HepG2 (cell line): ENCODE results near the gene SIK2. TPM values are rescaled to one million over a fixed set of nuclear protein-coding genes. Genes with fewer than 3 reads are reported as not detected.

ENCODE experiments used
- BCL3 ChIP-seq: sonication (generic); formaldehyde crosslinking; IDR thresholded peaks from 2 replicates; pipeline ENCODE4 v1.5.1; 2020; ENCODE audit warnings: mild to moderate bottlenecking, missing genetic modification reagents, moderate library complexity
- GATAD1 ChIP-seq: IDR thresholded peaks from 2 replicates; pipeline ENCODE4 v1.6.1; 2016; ENCODE audit warnings: missing genetic modification reagents, missing compliant biosample characterization
- HDAC1 ChIP-seq: sonication (generic); formaldehyde crosslinking; IDR thresholded peaks from 2 replicates; pipeline ENCODE4 v1.5.1; 2020; ENCODE audit warnings: mild to moderate bottlenecking, missing genetic modification reagents
- HOMEZ ChIP-seq: IDR thresholded peaks from 2 replicates; pipeline ENCODE4 v1.6.1; 2016; ENCODE audit warnings: low read depth
- NCOR1 ChIP-seq: fragments of 200-600 bp; sonication (generic); IDR thresholded peaks from 2 replicates; pipeline ENCODE4 v1.7.0; 2017; ENCODE audit warnings: antibody characterized with exemption, low read length, borderline replicate concordance
- NKX3-1 ChIP-seq: sonication (generic); formaldehyde crosslinking; IDR thresholded peaks from 2 replicates; pipeline ENCODE4 v1.5.0; 2020; ENCODE audit warnings: missing genetic modification reagents
- PHF8 ChIP-seq: sonication (generic); formaldehyde crosslinking; IDR thresholded peaks from 2 replicates; pipeline ENCODE4 v1.5.0; 2020; ENCODE audit warnings: missing genetic modification reagents
- ZFP91 ChIP-seq: sonication (generic); formaldehyde crosslinking; IDR thresholded peaks from 2 replicates; pipeline ENCODE4 v1.9.0; 2022; ENCODE audit warnings: missing genetic modification reagents, mild to moderate bottlenecking, borderline replicate concordance
- ZNF318 ChIP-seq: sonication (generic); formaldehyde crosslinking; IDR thresholded peaks from 2 replicates; pipeline ENCODE4 v1.4.0; 2020; ENCODE audit warnings: mild to moderate bottlenecking, missing genetic modification reagents
- ZNF33B ChIP-seq: sonication (generic); formaldehyde crosslinking; IDR thresholded peaks from 2 replicates; pipeline ENCODE4 v1.5.1; 2020; ENCODE audit warnings: mild to moderate bottlenecking, missing genetic modification reagents
- ZNF383 ChIP-seq: sonication (generic); formaldehyde crosslinking; IDR thresholded peaks from 2 replicates; pipeline ENCODE4 v1.4.0; 2020; ENCODE audit warnings: missing genetic modification reagents, mild to moderate bottlenecking, borderline replicate concordance
- ZNF776 ChIP-seq: sonication (generic); formaldehyde crosslinking; IDR thresholded peaks from 2 replicates; pipeline ENCODE4 v1.4.0; 2020; ENCODE audit warnings: mild to moderate bottlenecking, missing genetic modification reagents
- polyA plus RNA-seq, 8 experiments: library from polyadenylated mRNA; depleted of rRNA in 3 of 8; stranded (reverse) in 7 of 8; unstranded in 1 of 8; fragments of >200 nt; fragmentation: Illumina TruSeq in 4 of 8; extraction: Trizol in 4 of 8; gene quantifications; 2 replicates each; pipeline versions ENCODE4 v1.2.1 to v1.2.3, GENCODE V29; 2011 to 2016; ENCODE audit warnings: low read depth in 4 of 8, missing spikeins in 1 of 8, mixed read lengths in 1 of 8; ENCODE audit not compliant: insufficient read depth in 1 of 8
- total RNA-seq, 5 experiments: library from RNA; depleted of rRNA; stranded (reverse); fragments of >200 nt; fragmentation: Illumina TruSeq; extraction: Trizol; gene quantifications; 2 replicates each; pipeline ENCODE4 v1.2.3, GENCODE V29; 2016; ENCODE audit warnings: low read depth in 1 of 5

SIK2 gene
- total and polyA plus RNA-seq, 2 of the 13 experiments (the other 11 are each of a cell fraction or from before 2014, with no cell fraction given), result 8.1 to 15.4 TPM

- TF ChIP-seq NKX3-1, result 0 out of 2 replicates have a peak, but pooled peaks have one; percentile 16
- TF ChIP-seq HOMEZ (CRISPR knock-in tag), result no peak
- TF ChIP-seq ZNF776 (CRISPR knock-in tag), result 0 out of 2 replicates have a peak, but pooled peaks have one; percentile 36
- peak; percentile 90 for TF ChIP-seq PHF8 (CRISPR knock-in tag)
- peak; percentile 85 for TF ChIP-seq ZFP91 (CRISPR knock-in tag)
- peak; percentile 72 for TF ChIP-seq BCL3
- 0 out of 2 replicates have a peak, but pooled peaks have one; percentile 12 for TF ChIP-seq ZNF318 (CRISPR knock-in tag)
- peak; percentile 35; the same call in 1 of the 2 replicates for TF ChIP-seq GATAD1
- peak; percentile 69 for TF ChIP-seq HDAC1 (CRISPR knock-in tag)
- TF ChIP-seq NCOR1, result no peak
- TF ChIP-seq ZNF33B (CRISPR knock-in tag), result peak; percentile 75; the same call in 1 of the 2 replicates
- TF ChIP-seq ZNF383 (CRISPR knock-in tag), result no peak
These were observed 164.0 kb downstream of the SIK2 start, which contains the start of gene PPP2R1B (continued) for GRCh38 chr11:111765984-111766833.
